Measurements from ENCODE around the gene BMPR1B. TPM values are rescaled to one million over a fixed set of nuclear protein-coding genes. Genes with fewer than 3 reads are reported as not detected.
A peak's percentile ranks its signal among the peaks of the same experiment; 100 is the strongest.

The BMPR1B gene
- total RNA-seq, 1 donor from 2014 or later = 26.8 TPM

- H3K4me1 Mint-ChIP-seq = peaks cover 11% of the 10 kb centered on the region
- no peak overlapping the region for H3K27ac Mint-ChIP-seq (ENCODE audit: unreplicated experiment)
- peaks cover 1% of the 10 kb centered on the region for H3K27me3 Mint-ChIP-seq (ENCODE audit: low read depth)
- DNase-seq (ENCODE audit: low read depth, low spot score) = no peak
- no peak for TF ChIP-seq CTCF (conservative IDR thresholded peaks at IDR 0.05)
- H3K4me3 Mint-ChIP-seq = no peak overlapping the region
- H3K9me3 Mint-ChIP-seq = peaks cover 2% of the 10 kb centered on the region
- no peaks in the 10 kb centered on the region for H3K36me3 Mint-ChIP-seq (ENCODE audit: low read depth)
These were observed 441.2 kb downstream of the BMPR1B start for GRCh38 chr4:95198961-95199360.

GRCh38 chr4:95204267-95204844 is 446.6 kb downstream of the BMPR1B start:
- Mint-ChIP-seq H3K9me3 (no peaks in the 10 kb centered on the region), H3K27ac (ENCODE audit: unreplicated experiment) (no peak overlapping the region), H3K27me3 (ENCODE audit: low read depth) (no peaks in the 10 kb centered on the region), H3K36me3 (ENCODE audit: low read depth) (no peaks in the 10 kb centered on the region), H3K4me3 (no peak overlapping the region), H3K4me1 (peaks cover 20% of the 10 kb centered on the region)
- no peak for TF ChIP-seq CTCF (conservative IDR thresholded peaks at IDR 0.05)
- no peak for DNase-seq (ENCODE audit: low read depth, low spot score)

GRCh38 chr4:95204873-95205272 is 447.1 kb downstream of the BMPR1B start:
- no peaks in the 10 kb centered on the region for H3K27me3 Mint-ChIP-seq (ENCODE audit: low read depth)
- H3K9me3 Mint-ChIP-seq = no peaks in the 10 kb centered on the region
- DNase-seq (ENCODE audit: low read depth, low spot score) = no peak
- TF ChIP-seq CTCF (conservative IDR thresholded peaks at IDR 0.05) = peak; percentile 48
- peaks cover 21% of the 10 kb centered on the region for H3K4me1 Mint-ChIP-seq
- no peak overlapping the region for H3K27ac Mint-ChIP-seq (ENCODE audit: unreplicated experiment)
- H3K36me3 Mint-ChIP-seq (ENCODE audit: low read depth) = no peaks in the 10 kb centered on the region
- no peak overlapping the region for H3K4me3 Mint-ChIP-seq

Measured in neural crest cell (in vitro differentiated cells).